HG03571 (cell line): ENCODE results near the gene RAB7B.

Experiments
- ATAC-seq: cut with Tn5 transposase; IDR thresholded peaks from one replicate; pipeline ENCODE4 v1.9.1; 2021; ENCODE audit not compliant: unreplicated experiment

RAB7B gene

GRCh38 chr1:206023695-206024094, 20.5 kb upstream of the RAB7B start, which contains the start of gene CTSE:
Gene CTSE, minus strand, starts transcription at chr1:206023895. Its CDS starts 104 bp downstream, at chr1:206023791.
- ATAC-seq, result no peak

- no peak for ATAC-seq
Measured at GRCh38 chr1:206022766-206023165, 19.6 kb upstream of the RAB7B start.

- ATAC-seq, result no peak
Measured at GRCh38 chr1:206021626-206022365, 18.6 kb upstream of the RAB7B start.

GRCh38 chr1:206021008-206021625, 17.9 kb upstream of the RAB7B start:
- no peak for ATAC-seq

- ATAC-seq, result no peak
Measured at GRCh38 chr1:206020393-206021007, 17.3 kb upstream of the RAB7B start.

DNA sequence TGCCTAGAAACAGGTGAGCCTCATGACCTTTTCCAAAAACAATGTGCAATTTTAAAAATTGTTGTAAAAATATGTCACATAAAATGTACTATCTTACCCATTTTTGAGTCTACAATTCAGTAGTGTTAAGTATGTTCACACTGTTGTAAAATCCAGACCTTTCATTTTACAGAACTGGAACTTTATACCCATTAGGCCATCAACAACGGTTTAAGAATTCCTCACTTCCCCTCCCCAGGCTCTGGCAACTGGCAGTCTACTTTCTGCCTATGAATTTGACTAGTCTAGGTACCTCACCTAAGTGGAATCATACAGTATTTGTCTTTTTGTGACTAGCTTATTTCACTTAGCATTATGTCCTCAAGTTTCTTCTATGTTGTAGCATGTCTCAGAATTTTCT, 11.9 kb upstream of the RAB7B start:
- ATAC-seq, result no peak

DNA sequence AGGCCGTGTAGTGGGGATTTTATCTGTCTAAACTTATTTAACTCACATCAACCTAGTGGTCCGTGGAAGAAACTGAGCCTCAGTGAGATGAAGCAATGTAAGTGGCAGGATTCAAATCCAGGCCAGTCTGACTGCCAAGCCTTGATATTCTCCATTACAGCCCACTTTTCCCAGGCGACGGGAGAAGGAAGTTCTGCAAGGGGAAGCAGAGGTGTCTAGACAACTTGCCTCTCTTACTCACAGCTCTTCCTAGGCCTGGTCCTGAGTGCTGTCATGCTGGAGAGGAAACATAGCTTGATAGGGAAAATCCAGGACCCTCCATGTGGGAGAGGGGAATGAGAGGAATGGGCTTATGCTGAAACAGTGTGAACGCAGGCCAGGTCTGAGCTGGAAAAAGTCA, 11.4 kb upstream of the RAB7B start:
- no peak for ATAC-seq

DNA sequence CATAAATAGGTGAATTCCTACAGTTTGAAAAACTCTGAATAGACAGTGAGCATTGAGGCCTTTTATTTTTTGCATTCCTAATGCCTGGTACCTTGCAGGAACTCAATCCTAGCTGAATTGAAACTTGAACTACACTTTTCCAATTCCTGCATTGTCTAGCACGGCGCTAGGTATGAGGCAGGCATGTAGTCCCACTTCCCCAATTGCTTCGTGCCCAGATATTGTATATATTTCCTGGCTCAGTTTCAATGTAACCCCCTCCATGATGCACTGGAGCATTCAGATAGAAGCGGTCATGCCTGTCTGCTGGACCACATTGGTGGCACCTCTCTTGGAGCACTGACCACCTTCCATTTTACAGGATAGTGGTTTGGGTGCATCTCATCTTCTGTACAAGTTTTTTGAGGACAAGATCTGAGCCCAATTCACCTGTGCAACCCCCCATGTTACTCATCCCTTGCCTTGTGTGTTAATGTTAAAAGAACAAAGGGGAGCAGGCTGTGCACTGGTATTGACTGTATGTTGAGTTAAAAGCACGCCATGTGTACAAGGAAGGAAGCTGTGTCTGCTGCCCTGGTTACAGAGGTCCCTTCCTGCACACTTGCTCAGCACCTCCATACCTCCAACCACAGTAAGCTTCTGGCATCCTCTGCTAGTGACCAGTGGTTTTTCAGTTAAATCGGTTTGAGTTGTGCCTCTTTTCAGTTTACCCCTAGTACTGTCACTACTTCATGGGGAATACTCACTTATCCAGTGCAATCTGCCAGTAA, 10.0 kb upstream of the RAB7B start:
- no peak for ATAC-seq

DNA sequence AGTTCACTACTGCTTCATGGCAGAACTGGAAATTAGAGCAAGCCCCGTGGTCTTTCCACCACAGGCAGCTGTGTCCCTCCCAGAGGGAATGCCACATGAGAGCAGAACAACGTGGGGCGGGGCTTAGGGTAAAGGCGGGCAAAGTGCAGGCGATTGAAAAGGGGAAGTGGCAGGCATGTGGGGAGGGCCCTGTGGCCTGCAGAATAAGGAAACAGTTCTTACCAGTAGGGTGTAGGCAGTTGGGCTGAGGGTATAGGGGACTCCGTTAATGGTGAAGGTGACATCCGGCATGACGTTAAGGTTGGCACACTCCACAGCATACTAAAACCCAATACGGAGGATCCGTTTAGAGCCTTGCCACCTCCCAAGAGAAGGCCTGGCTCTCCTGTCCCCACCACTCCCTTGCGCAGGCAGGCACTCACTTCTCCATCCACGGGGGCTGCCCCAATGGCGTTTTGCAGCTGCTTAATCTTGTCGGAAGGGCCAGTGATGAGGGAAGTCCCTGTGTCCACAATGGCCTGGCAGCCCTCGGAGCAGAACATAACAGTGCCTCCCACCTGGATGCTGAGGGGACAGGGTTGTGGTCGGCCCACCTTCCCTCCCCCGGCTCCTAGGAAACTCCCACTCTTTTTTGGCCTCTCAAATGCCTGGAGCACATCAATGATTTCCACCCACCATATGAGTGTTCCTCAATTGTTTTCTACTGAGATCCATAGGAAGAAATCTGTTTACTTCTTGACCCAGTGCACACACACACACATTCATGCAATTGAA, 9.1 kb upstream of the RAB7B start:
- peak; percentile 89 for ATAC-seq

DNA sequence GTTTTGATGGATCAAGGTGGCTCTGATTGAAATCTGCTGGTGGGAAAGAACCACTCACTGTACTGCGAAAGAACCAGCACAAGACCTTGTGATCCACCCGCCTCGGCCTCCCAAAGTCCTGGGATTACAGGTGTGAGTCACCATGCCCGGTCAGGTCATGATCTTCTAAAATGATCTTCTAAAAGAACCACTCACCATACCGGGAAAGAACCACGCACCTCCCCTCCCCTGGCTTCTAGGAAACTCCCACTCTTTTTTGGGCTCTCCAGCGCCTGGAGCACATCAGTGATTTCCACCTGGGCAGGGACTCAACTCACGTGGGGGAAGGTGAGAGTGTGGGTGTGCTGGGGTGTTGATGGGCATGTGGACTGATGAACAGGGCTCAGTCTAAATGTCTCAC, 7.9 kb upstream of the RAB7B start:
- ATAC-seq, result no peak

GRCh38 chr1:206010060-206010459, 6.9 kb upstream of the RAB7B start:
- ATAC-seq, result no peak

GRCh38 chr1:206006946-206007345, 3.8 kb upstream of the RAB7B start:
- ATAC-seq, result no peak

DNA sequence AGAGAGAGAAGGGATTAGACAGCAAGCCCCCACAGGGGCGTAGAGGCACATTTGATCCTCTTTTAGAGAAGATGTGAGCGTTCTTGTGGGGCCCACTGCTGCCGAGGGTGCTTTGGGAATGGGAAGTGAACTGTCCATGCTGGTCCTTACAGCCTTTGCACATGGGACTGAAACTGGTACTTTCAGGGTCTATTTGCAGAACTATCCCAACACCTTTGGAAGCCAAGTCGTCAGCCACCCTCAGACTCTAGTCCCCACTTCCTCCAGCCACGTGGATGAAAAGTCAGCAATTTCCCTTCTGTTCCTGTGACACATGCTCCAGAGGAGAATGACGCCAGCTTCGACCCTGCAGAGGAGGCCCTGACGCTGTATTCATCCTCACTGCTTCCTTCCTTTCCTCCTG, 2.6 kb upstream of the RAB7B start:
- ATAC-seq, result no peak

DNA sequence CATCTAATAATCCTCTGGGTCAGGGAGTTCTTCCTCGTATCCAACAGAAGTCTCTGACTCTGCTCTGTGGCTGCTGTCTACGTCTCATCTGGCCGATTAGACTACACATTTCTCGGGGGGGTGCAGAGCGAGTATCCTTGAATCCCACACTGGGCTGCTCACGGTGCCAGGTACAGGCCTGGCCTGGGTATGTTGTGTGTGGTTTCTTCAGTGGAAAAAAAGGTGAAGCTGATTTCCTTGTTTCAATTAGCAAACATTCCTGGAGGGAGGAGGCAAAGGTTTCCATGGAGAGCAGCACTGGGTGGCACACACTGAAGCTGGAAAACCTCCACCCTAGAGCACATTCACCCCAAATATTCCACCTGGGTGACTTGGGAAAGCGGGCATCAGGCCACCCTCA, 2.0 kb upstream of the RAB7B start:
- ATAC-seq, result no peak

- no peak for ATAC-seq
Measured at GRCh38 chr1:206004826-206005225, 1.6 kb upstream of the RAB7B start.

- ATAC-seq, result no peak
Measured at GRCh38 chr1:206003854-206004800, 932 bp upstream of the RAB7B start.

DNA sequence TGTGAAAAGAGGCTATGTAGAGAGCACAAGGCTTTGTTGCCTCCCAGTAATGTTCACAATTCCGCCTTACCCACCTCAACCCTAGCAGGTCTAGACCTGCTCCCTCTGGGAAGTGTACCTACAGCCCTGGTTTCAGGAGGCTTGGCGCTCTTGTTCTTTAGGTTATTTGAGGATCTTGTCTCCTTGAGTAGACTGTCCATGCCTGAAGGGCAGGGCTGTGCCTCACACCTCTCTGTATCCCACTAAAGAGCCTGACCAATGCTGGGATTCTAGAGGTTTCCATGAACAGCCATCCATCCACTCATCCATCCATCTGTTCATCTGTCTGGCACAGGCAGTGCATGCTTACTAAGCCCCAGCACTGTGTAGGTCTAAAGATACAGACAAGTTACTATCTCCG, 1.0 kb downstream of the RAB7B start:
- no peak for ATAC-seq

- ATAC-seq, result no peak
Measured at GRCh38 chr1:206001476-206001888, 1.7 kb downstream of the RAB7B start.

- ATAC-seq, result no peak
Measured at GRCh38 chr1:206000641-206001339, 2.4 kb downstream of the RAB7B start.
